Stimulated activated effector memory CD8-positive, alpha-beta T cell treated with anti-CD3 and anti-CD28 coated beads, Interleukin-12 subunit alpha, Interleukin-12 subunit beta, amount 100 ng/mL, for 72 hours (primary cell): ENCODE measurements around the gene TMEM120B.

ENCODE experiments used
- ATAC-seq: fragments of 150-1000 bp; cut with Tn5 transposase; 2 replicates; pipeline ENCODE4 v1.10.0; 2021
- DNase-seq, 2 donors: peaks; one replicate each; pipeline ENCODE4 v3.0.0; 2021 to 2022; ENCODE audit warnings: low spot score in 2 of 2
- H3K27ac Mint-ChIP-seq: one replicate; pipeline ENCODE4 v1.8.0; 2022; ENCODE audit warnings: mild to moderate bottlenecking, mixed read lengths
- H3K36me3 Mint-ChIP-seq: one replicate; pipeline ENCODE4 v1.8.0; 2022; ENCODE audit warnings: mild to moderate bottlenecking, mixed read lengths
- H3K4me1 Mint-ChIP-seq: one replicate; pipeline ENCODE4 v1.8.0; 2022; ENCODE audit warnings: mixed read lengths
- H3K4me3 Mint-ChIP-seq: one replicate; pipeline ENCODE4 v1.8.0; 2022; ENCODE audit warnings: mild to moderate bottlenecking, mixed read lengths
- H3K9me3 Mint-ChIP-seq: one replicate; pipeline ENCODE4 v1.8.0; 2022; ENCODE audit warnings: mixed read lengths

The TMEM120B gene

GRCh38 chr12:121795034-121795968 lies 82.7 kb downstream of the TMEM120B start:
- peak; percentile 22 for ATAC-seq
- Mint-ChIP-seq H3K4me3 (peak overlapping the region; percentile 91), H3K4me1 (peaks cover 59% of the 10 kb centered on the region), H3K9me3 (no peaks in the 10 kb centered on the region), H3K27ac (peak overlapping the region; percentile 79), H3K36me3 (peaks cover 83% of the 10 kb centered on the region)
- DNase-seq, result peak; percentile 83 to 93

GRCh38 chr12:121796855-121797751 lies 84.6 kb downstream of the TMEM120B start:
- DNase-seq (no peak), ATAC-seq (no peak)
- H3K9me3 Mint-ChIP-seq, result no peaks in the 10 kb centered on the region
- H3K4me3 Mint-ChIP-seq, result peak overlapping the region; percentile 97
- peaks cover 48% of the 10 kb centered on the region for H3K4me1 Mint-ChIP-seq
- H3K27ac Mint-ChIP-seq, result peak overlapping the region; percentile 87
- H3K36me3 Mint-ChIP-seq, result peaks cover 80% of the 10 kb centered on the region

- DNase-seq, result no peak
- Mint-ChIP-seq H3K27ac (peak overlapping the region; percentile 87), H3K36me3 (peaks cover 84% of the 10 kb centered on the region), H3K4me1 (peaks cover 50% of the 10 kb centered on the region), H3K9me3 (no peaks in the 10 kb centered on the region), H3K4me3 (peak overlapping the region; percentile 97)
- no peak for ATAC-seq
Measured at GRCh38 chr12:121797937-121798786, 85.6 kb downstream of the TMEM120B start.

GRCh38 chr12:121798787-121799155 lies 86.2 kb downstream of the TMEM120B start:
- H3K9me3 Mint-ChIP-seq, result no peaks in the 10 kb centered on the region
- ATAC-seq, result no peak
- H3K27ac Mint-ChIP-seq, result peak overlapping the region; percentile 87
- peaks cover 50% of the 10 kb centered on the region for H3K4me1 Mint-ChIP-seq
- H3K36me3 Mint-ChIP-seq, result peaks cover 87% of the 10 kb centered on the region
- peak overlapping the region; percentile 97 for H3K4me3 Mint-ChIP-seq
- DNase-seq, result no peak

- H3K9me3 Mint-ChIP-seq, result no peaks in the 10 kb centered on the region
- peaks cover 47% of the 10 kb centered on the region for H3K4me1 Mint-ChIP-seq
- DNase-seq (peak; percentile 34 to 77), ATAC-seq (peak; percentile 33)
- H3K4me3 Mint-ChIP-seq, result peak overlapping the region; percentile 97
- peak overlapping the region; percentile 87 for H3K27ac Mint-ChIP-seq
- H3K36me3 Mint-ChIP-seq, result peaks cover 83% of the 10 kb centered on the region
Measured at GRCh38 chr12:121799156-121799841, 86.7 kb downstream of the TMEM120B start.

GRCh38 chr12:121799842-121800693 lies 87.5 kb downstream of the TMEM120B start:
- peak; percentile 64 for ATAC-seq
- peaks cover 39% of the 10 kb centered on the region for H3K4me1 Mint-ChIP-seq
- H3K36me3 Mint-ChIP-seq, result peaks cover 75% of the 10 kb centered on the region
- no peaks in the 10 kb centered on the region for H3K9me3 Mint-ChIP-seq
- DNase-seq, result peak; percentile 77 to 88
- H3K4me3 Mint-ChIP-seq, result peak overlapping the region; percentile 97
- peak overlapping the region; percentile 100 for H3K27ac Mint-ChIP-seq

GRCh38 chr12:121800694-121801594 lies 88.4 kb downstream of the TMEM120B start:
- H3K36me3 Mint-ChIP-seq, result peaks cover 74% of the 10 kb centered on the region
- H3K9me3 Mint-ChIP-seq, result no peaks in the 10 kb centered on the region
- H3K4me3 Mint-ChIP-seq, result peak overlapping the region; percentile 97
- ATAC-seq, result peak; percentile 31
- peak; percentile 50 to 85 for DNase-seq
- H3K27ac Mint-ChIP-seq, result peak overlapping the region; percentile 100
- peaks cover 39% of the 10 kb centered on the region for H3K4me1 Mint-ChIP-seq

GRCh38 chr12:121801595-121802484 lies 89.3 kb downstream of the TMEM120B start:
- DNase-seq, result no peak
- Mint-ChIP-seq H3K27ac (peak overlapping the region; percentile 100), H3K9me3 (no peaks in the 10 kb centered on the region), H3K4me3 (peak overlapping the region; percentile 97), H3K4me1 (peaks cover 48% of the 10 kb centered on the region), H3K36me3 (peaks cover 74% of the 10 kb centered on the region)
- ATAC-seq, result no peak

- ATAC-seq (no peak), DNase-seq (no peak)
- peak overlapping the region; percentile 100 for H3K27ac Mint-ChIP-seq
- peaks cover 74% of the 10 kb centered on the region for H3K36me3 Mint-ChIP-seq
- peaks cover 51% of the 10 kb centered on the region for H3K4me1 Mint-ChIP-seq
- peak overlapping the region; percentile 97 for H3K4me3 Mint-ChIP-seq
- H3K9me3 Mint-ChIP-seq, result no peaks in the 10 kb centered on the region
Measured at GRCh38 chr12:121802485-121802842, 89.9 kb downstream of the TMEM120B start.

- H3K4me3 Mint-ChIP-seq, result peak overlapping the region; percentile 97
Measured at GRCh38 chr12:121802843-121803698, 90.5 kb downstream of the TMEM120B start.

GRCh38 chr12:121803861-121804416 lies 91.4 kb downstream of the TMEM120B start, which contains the start of gene SETD1B:
TSS of gene SETD1B (plus strand) at chr12:121804009. CDS start at chr12:121804738, 729 bp downstream.
- ATAC-seq, result peak; percentile 1
- Mint-ChIP-seq H3K9me3 (no peaks in the 10 kb centered on the region), H3K36me3 (peaks cover 74% of the 10 kb centered on the region), H3K4me3 (peak within 1 kb of the TSS; percentile 97), H3K27ac (peak within 1 kb of the TSS; percentile 100), H3K4me1 (peaks cover 40% of the 10 kb centered on the region)
- DNase-seq, result peak; percentile 29 to 75

More at GRCh38 chr12:121802843-121803698, 90.5 kb downstream of the TMEM120B start:
- Mint-ChIP-seq H3K36me3 (peaks cover 74% of the 10 kb centered on the region), H3K9me3 (no peaks in the 10 kb centered on the region), H3K27ac (peak overlapping the region; percentile 100), H3K4me1 (peaks cover 49% of the 10 kb centered on the region)
- ATAC-seq (peak; percentile 68), DNase-seq (peak; percentile 80 to 93)
